H1 (cell line): Measurements from ENCODE around the gene SHLD3. TPM values are rescaled to one million over a fixed set of nuclear protein-coding genes. Genes with fewer than 3 reads are reported as not detected.

ENCODE experiments used
- CTCF ChIA-PET: fragments of 300-600 bp; sonication (Branson Sonifier 250); formaldehyde crosslinking; loops from one replicate; lab custom pipeline; 2021; ENCODE audit not compliant: partially characterized antibody; lab: Charles Lee
- POLR2A ChIA-PET: fragments of 300-600 bp; sonication (Branson Sonifier 250); formaldehyde crosslinking; loops from one replicate; lab custom pipeline; 2021; ENCODE audit warnings: inconsistent platforms; ENCODE audit not compliant: partially characterized antibody; lab: Charles Lee
- DNase-seq, 2 experiments: peaks; one replicate each; pipeline versions ENCODE4 v3.0.0 to v3.0.0-alpha.2; 2010 to 2022; ENCODE audit warnings: low spot score in 2 of 2, low read depth in 1 of 2, mixed read lengths in 1 of 2
- FAIRE-seq: peaks from 2 replicates; lab custom pipeline; 2011; peaks lifted over from hg19 to GRCh38; lab: Jason Lieb, UNC
- H2AFZ ChIP-seq: 2 replicates; pipeline ENCODE4 v1.8.1; 2012; ENCODE audit warnings: low read length, inconsistent platforms
- H2AK5ac ChIP-seq: 2 replicates; pipeline ENCODE4 v1.6.1; 2013; ENCODE audit warnings: low read depth, low read length
- H2BK120ac ChIP-seq: replicated peaks from 2 replicates; pipeline ENCODE3; 2013; ENCODE audit warnings: low read depth, low read length, inconsistent platforms
- H2BK12ac ChIP-seq: 2 replicates; pipeline ENCODE4 v1.6.1; 2013; ENCODE audit warnings: low read depth, low read length
- H2BK15ac ChIP-seq: 2 replicates; pipeline ENCODE4 v1.6.1; 2013; ENCODE audit warnings: low read length
- H2BK20ac ChIP-seq: 2 replicates; pipeline ENCODE4 v1.6.1; 2013; ENCODE audit warnings: low read length
- H2BK5ac ChIP-seq: 2 replicates; pipeline ENCODE4 v1.6.1; 2013; ENCODE audit warnings: low read depth, low read length
- H3K14ac ChIP-seq: 2 replicates; pipeline ENCODE4 v1.6.1; 2013; ENCODE audit warnings: inconsistent platforms; ENCODE audit not compliant: insufficient read length
- H3K18ac ChIP-seq: 2 replicates; pipeline ENCODE4 v1.6.1; 2013; ENCODE audit warnings: low read length; ENCODE audit errors: extremely low read depth
- H3K23ac ChIP-seq: 2 replicates; pipeline ENCODE4 v1.6.1; 2013; ENCODE audit warnings: inconsistent platforms; ENCODE audit not compliant: insufficient read length
- H3K23me2 ChIP-seq: 2 replicates; pipeline ENCODE4 v1.6.1; 2013; ENCODE audit warnings: low read depth, low read length
- H3K27ac ChIP-seq: 2 replicates; pipeline ENCODE4 v1.6.1; 2011; ENCODE audit warnings: low read depth, low read length, inconsistent platforms
- H3K27me3 ChIP-seq, 4 experiments: replicated peaks in 1 of 4; 1 replicate in 1 of 4; 2 replicates in 3 of 4; pipeline versions ENCODE4 v1.6.1 to v1.8.1; 2011 to 2013; ENCODE audit warnings: low read length in 3 of 4, mild to moderate bottlenecking in 3 of 4, inconsistent platforms in 2 of 4, mixed read lengths in 2 of 4, moderate library complexity in 1 of 4; ENCODE audit not compliant: control insufficient read depth in 3 of 4, insufficient read depth in 3 of 4; ENCODE audit errors: extremely low read depth in 1 of 4
- H3K36me3 ChIP-seq, 4 experiments: 2 replicates each; pipeline versions ENCODE4 v1.6.1 to v1.8.1; 2011 to 2013; ENCODE audit warnings: mild to moderate bottlenecking in 4 of 4, low read length in 3 of 4, moderate library complexity in 2 of 4, control low read depth in 1 of 4, inconsistent platforms in 1 of 4; ENCODE audit not compliant: insufficient read depth in 4 of 4, control insufficient read depth in 2 of 4
- H3K4ac ChIP-seq: replicated peaks from 2 replicates; pipeline ENCODE3; 2013; ENCODE audit warnings: low read length, low read depth, mixed read lengths, inconsistent platforms; ENCODE audit not compliant: insufficient read length
- H3K4me1 ChIP-seq, 4 experiments: replicated peaks in 1 of 4; 1 replicate in 1 of 4; 2 replicates in 3 of 4; pipeline versions ENCODE4 v1.6.1 to v1.8.1; 2011 to 2013; ENCODE audit warnings: low read length in 3 of 4, inconsistent platforms in 2 of 4, mixed read lengths in 1 of 4; ENCODE audit not compliant: insufficient read depth in 4 of 4, control insufficient read depth in 3 of 4
- H3K4me2 ChIP-seq, 2 experiments: 2 replicates each; pipeline versions ENCODE4 v1.6.1 to v1.8.1; 2011 to 2013; ENCODE audit warnings: low read depth in 2 of 2, low read length in 2 of 2, control low read depth in 1 of 2, inconsistent platforms in 1 of 2, mild to moderate bottlenecking in 1 of 2; ENCODE audit not compliant: insufficient read depth in 1 of 2
- H3K4me3 ChIP-seq, 4 experiments: fragments of 200-600, 300-600 bp in 1 of 4; sonication (generic), shearing (Covaris generic), sonication (Bioruptor Twin) in 1 of 4; 2 replicates each; pipeline versions ENCODE4 v1.5.1 to v1.8.1; 2011 to 2016; ENCODE audit warnings: low read length in 4 of 4, low read depth in 3 of 4, control low read depth in 2 of 4, inconsistent platforms in 2 of 4, mild to moderate bottlenecking in 2 of 4, mixed read lengths in 1 of 4, moderate library complexity in 1 of 4; ENCODE audit not compliant: insufficient read depth in 2 of 4; ENCODE audit errors: extremely low read depth in 1 of 4
- H3K56ac ChIP-seq: replicated peaks from 2 replicates; pipeline ENCODE3; 2013; ENCODE audit warnings: low read depth, mild to moderate bottlenecking, mixed read lengths, low read length, inconsistent platforms; ENCODE audit not compliant: insufficient read length
- H3K79me1 ChIP-seq: 2 replicates; pipeline ENCODE4 v1.6.1; 2013; ENCODE audit warnings: low read depth, low read length, control low read depth
- H3K79me2 ChIP-seq, 2 experiments: 2 replicates each; pipeline versions ENCODE4 v1.6.1 to v1.8.1; 2012 to 2013; ENCODE audit warnings: low read length in 2 of 2, mild to moderate bottlenecking in 2 of 2, inconsistent platforms in 1 of 2; ENCODE audit not compliant: insufficient read depth in 2 of 2, control insufficient read depth in 1 of 2
- H3K9ac ChIP-seq, 4 experiments: replicated peaks in 1 of 4; 1 replicate in 1 of 4; 2 replicates in 3 of 4; pipeline versions ENCODE4 v1.6.1 to v1.8.1; 2011 to 2013; ENCODE audit warnings: low read depth in 3 of 4, low read length in 3 of 4, control low read depth in 2 of 4, mild to moderate bottlenecking in 2 of 4, moderate library complexity in 2 of 4, inconsistent platforms in 1 of 4; ENCODE audit errors: extremely low read depth in 1 of 4
- H3K9me3 ChIP-seq, 2 experiments: 2 replicates each; pipeline versions ENCODE4 v1.6.1 to v1.8.1; 2012 to 2013; ENCODE audit warnings: mild to moderate bottlenecking in 2 of 2, moderate library complexity in 2 of 2, control low read depth in 1 of 2, inconsistent platforms in 1 of 2, low read depth in 1 of 2, low read length in 1 of 2, mixed read lengths in 1 of 2; ENCODE audit not compliant: insufficient read depth in 2 of 2
- H4K20me1 ChIP-seq, 2 experiments: replicated peaks in 1 of 2; 2 replicates each; pipeline versions ENCODE3 to v1.8.1; 2011 to 2013; ENCODE audit warnings: inconsistent platforms in 2 of 2, low read length in 2 of 2, mild to moderate bottlenecking in 1 of 2; ENCODE audit not compliant: insufficient read depth in 2 of 2, control insufficient read depth in 1 of 2
- H4K5ac ChIP-seq: 2 replicates; pipeline ENCODE4 v1.6.1; 2013; ENCODE audit warnings: low read length, low read depth, mixed read lengths, inconsistent platforms; ENCODE audit not compliant: insufficient read length
- H4K8ac ChIP-seq: 2 replicates; pipeline ENCODE4 v1.8.0; 2013; ENCODE audit warnings: mild to moderate bottlenecking, moderate library complexity, low read length, inconsistent platforms; ENCODE audit not compliant: insufficient read depth; ENCODE audit errors: extremely low read depth
- H4K91ac ChIP-seq: replicated peaks from 2 replicates; pipeline ENCODE3; 2013; ENCODE audit warnings: low read length, mixed read lengths, inconsistent platforms; ENCODE audit not compliant: insufficient read length
- KDM5A ChIP-seq: fragments of 200-600 bp; IDR thresholded peaks from 2 replicates; pipeline ENCODE4 v1.7.1; 2012; ENCODE audit warnings: mild to moderate bottlenecking, low read length, inconsistent platforms, mixed read lengths
- RNF2 ChIP-seq: fragments of 200-900, 300-1000 bp; sonication (generic); IDR thresholded peaks from 2 replicates; pipeline ENCODE4 v1.7.1; 2016; ENCODE audit warnings: borderline replicate concordance, low read depth, mild to moderate bottlenecking, antibody characterized with exemption, low read length; ENCODE audit not compliant: poor library complexity, severe bottlenecking; ENCODE audit errors: missing control alignments
- WGBS, 2 experiments: shearing (Covaris generic) in 1 of 2; methylation state at CpG; one replicate each; pipeline versions ENCODE4 v1.1.6 to v1.1.7; 2013 to 2015; ENCODE audit warnings: low lambda C conversion rate in 2 of 2, mixed read lengths in 2 of 2, inconsistent platforms in 1 of 2, low coverage in 1 of 2, missing lambda C conversion rate in 1 of 2; ENCODE audit not compliant: insufficient replicate concordance in 2 of 2, insufficient coverage in 1 of 2, insufficient read length in 1 of 2; ENCODE audit errors: extremely low coverage in 1 of 2, missing lambda C conversion rate in 1 of 2; 5-methylcytosine and 5-hydroxymethylcytosine counted together
- polyA plus RNA-seq, 7 experiments: library from polyadenylated mRNA; depleted of rRNA in 3 of 7; stranded (reverse) in 5 of 7; unstranded in 2 of 7; fragments of >200 nt in 5 of 7; fragments of 200-250 nt in 2 of 7; gene quantifications; 1 replicate in 5 of 7; 2 replicates in 1 of 7; 4 replicates in 1 of 7; pipeline versions ENCODE4 v1.2.1 to v1.2.3, GENCODE V29; 2011 to 2013; ENCODE audit warnings: missing spikeins in 2 of 7, mixed read lengths in 2 of 7
- total RNA-seq: library from RNA; stranded (reverse); fragmentation: NEBNext Ultra II Directional; extraction: Animal tissue kit (Norgen Biotek cat#: 25700); gene quantifications from 2 replicates; pipeline ENCODE4 v1.2.1, GENCODE V29; 2021

SHLD3 gene
- total and polyA plus RNA-seq, 2 of the 8 experiments (the other 6 are each of a cell fraction or from before 2014, with no cell fraction given) = 1.9 to 3.2 TPM

DNA sequence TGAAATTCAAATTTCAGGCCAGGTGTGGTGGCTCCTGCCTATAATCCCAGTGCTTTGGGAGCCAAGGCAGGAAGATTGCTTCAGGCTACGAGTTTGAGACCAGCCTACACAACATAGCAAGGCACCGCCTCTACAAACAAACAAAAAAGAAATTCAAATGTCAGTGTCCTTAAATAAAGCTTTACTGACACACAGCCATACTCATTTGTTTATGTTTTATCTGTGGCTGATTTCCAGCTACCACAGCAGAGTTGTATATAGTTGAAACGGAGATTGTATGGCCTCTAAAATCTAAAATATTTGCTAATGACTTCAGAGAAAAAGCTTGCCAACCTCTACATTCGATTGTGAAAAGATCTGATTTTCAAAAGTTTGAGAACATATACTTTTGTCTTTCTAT lies 15.4 kb downstream of the SHLD3 start:
- Histone ChIP-seq H4K8ac (no peak overlapping the region), H3K56ac (no peak overlapping the region), H4K5ac (no peak overlapping the region), H2AK5ac (no peak overlapping the region), H3K27me3 (no peaks in the 10 kb centered on the region), H3K4me1 (no peaks in the 10 kb centered on the region), H3K36me3 (peaks cover 2 to 19% (median 8%) of the 10 kb centered on the region in 4 experiments; a peak in 6 of 8 replicates), H2BK120ac (no peak overlapping the region), H3K27ac (no peak overlapping the region), H2BK20ac (no peak overlapping the region), H3K14ac (no peak overlapping the region), H3K4me2 (no peak overlapping the region), H3K23ac (no peak overlapping the region), H3K4ac (no peak overlapping the region), H3K23me2 (no peaks in the 10 kb centered on the region), H3K79me1 (no peaks in the 10 kb centered on the region), H2BK15ac (no peak overlapping the region), H3K4me3 (no peak overlapping the region), H3K9ac (no peak overlapping the region), H4K91ac (no peak overlapping the region), H3K18ac (no peak overlapping the region), H2BK12ac (no peak overlapping the region), H3K9me3 (no peaks in the 10 kb centered on the region), H4K20me1 (no peaks in the 10 kb centered on the region), H2AFZ (no peak overlapping the region), H2BK5ac (no peak overlapping the region), H3K79me2 (no peaks in the 10 kb centered on the region)
- CTCF ChIA-PET = no interaction called here
- DNase-seq (no peak), FAIRE-seq (no peak)
- 89% methylated on average over 4 of the region's 4 CpGs; no CpG with 5 or more reads in 1 of the 2 experiments for WGBS, 2 experiments
- POLR2A ChIA-PET = no interaction called here
- no peak for TF ChIP-seq KDM5A
- TF ChIP-seq RNF2 = no peak
